HFFc6 (cell line): ENCODE data around the gene VEGFC. TPM values are rescaled to one million over a fixed set of nuclear protein-coding genes. Genes with fewer than 3 reads are reported as not detected.
A peak's percentile ranks its signal among the peaks of the same experiment; 100 is the strongest.

Experiments
- DNase-seq: peaks from one replicate; pipeline ENCODE4 v3.0.0-alpha.2; 2018
- H3K27ac Mint-ChIP-seq: 2 replicates; pipeline ENCODE4 v1.8.0; 2020; ENCODE audit warnings: mild to moderate bottlenecking, mixed read lengths
- H3K27me3 Mint-ChIP-seq: 2 replicates; pipeline ENCODE4 v1.8.0; 2021; ENCODE audit warnings: mild to moderate bottlenecking, moderate library complexity, mixed read lengths; ENCODE audit not compliant: insufficient read depth
- H3K36me3 Mint-ChIP-seq: 2 replicates; pipeline ENCODE4 v1.8.0; 2021; ENCODE audit warnings: low read depth, mixed read lengths
- H3K4me1 Mint-ChIP-seq: 2 replicates; pipeline ENCODE4 v1.8.0; 2020; ENCODE audit warnings: low read depth, mixed read lengths
- H3K4me3 Mint-ChIP-seq: 2 replicates; pipeline ENCODE4 v1.8.0; 2020; ENCODE audit warnings: mild to moderate bottlenecking, moderate library complexity, mixed read lengths
- H3K9me3 Mint-ChIP-seq: 2 replicates; pipeline ENCODE4 v1.8.0; 2020; ENCODE audit warnings: mild to moderate bottlenecking, mixed read lengths
- CTCF ChIP-seq: fragments of 200-600 bp; sonication (generic); IDR thresholded peaks from 2 replicates; pipeline ENCODE4 v1.5.0; 2021; ENCODE audit warnings: antibody characterized with exemption, mild to moderate bottlenecking
- total RNA-seq, 6 experiments: library from RNA; stranded (reverse); fragmentation: NEBNext Ultra II Directional; extraction: Animal tissue kit (Norgen Biotek cat#: 25700); gene quantifications; 2 replicates in 1 of 6; 3 replicates in 5 of 6; pipeline ENCODE4 v1.2.3, GENCODE V29; 2021

Gene VEGFC
- total RNA-seq, 6 experiments from 2014 or later = 323 to 374 (median 351) TPM

GRCh38 chr4:176838601-176839433, 46.1 kb upstream of the VEGFC start:
- TF ChIP-seq CTCF = no peak
- 0 out of 2 replicates have a peak, but pooled peaks cover 3% of the 10 kb centered on the region for H3K27me3 Mint-ChIP-seq

GRCh38 chr4:176837169-176837895, 44.6 kb upstream of the VEGFC start:
- peaks cover 92% of the 10 kb centered on the region for H3K4me1 Mint-ChIP-seq
- 0 out of 2 replicates have a peak, but pooled peaks cover 3% of the 10 kb centered on the region for H3K27me3 Mint-ChIP-seq
- DNase-seq = no peak
- H3K36me3 Mint-ChIP-seq = no peaks in the 10 kb centered on the region
- peak overlapping the region; percentile 21; the same call in 1 of the 2 replicates for H3K4me3 Mint-ChIP-seq
- H3K27ac Mint-ChIP-seq = peak overlapping the region; percentile 77
- no peak for TF ChIP-seq CTCF
- H3K9me3 Mint-ChIP-seq = no peaks in the 10 kb centered on the region

More at GRCh38 chr4:176838601-176839433, 46.1 kb upstream of the VEGFC start:
- peaks cover 92% of the 10 kb centered on the region for H3K4me1 Mint-ChIP-seq
- peak; percentile 74 for DNase-seq
- peaks cover 4% of the 10 kb centered on the region; the same call in 1 of the 2 replicates for H3K36me3 Mint-ChIP-seq
- no peaks in the 10 kb centered on the region; the same call in 1 of the 2 replicates for H3K9me3 Mint-ChIP-seq
- H3K27ac Mint-ChIP-seq = peak overlapping the region; percentile 81
- H3K4me3 Mint-ChIP-seq = peak overlapping the region; percentile 73

GRCh38 chr4:176834531-176834930, 41.8 kb upstream of the VEGFC start:
- H3K36me3 Mint-ChIP-seq = no peaks in the 10 kb centered on the region
- H3K9me3 Mint-ChIP-seq = no peaks in the 10 kb centered on the region
- no peak overlapping the region for H3K27ac Mint-ChIP-seq
- DNase-seq = no peak
- no peak overlapping the region for H3K4me3 Mint-ChIP-seq
- peaks cover 79% of the 10 kb centered on the region for H3K4me1 Mint-ChIP-seq
- 0 out of 2 replicates have a peak, but pooled peaks cover 2% of the 10 kb centered on the region for H3K27me3 Mint-ChIP-seq
- no peak for TF ChIP-seq CTCF

- H3K27me3 Mint-ChIP-seq = no peaks in the 10 kb centered on the region; the same call in 1 of the 2 replicates
- peak overlapping the region; percentile 33; the same call in 1 of the 2 replicates for H3K27ac Mint-ChIP-seq
- DNase-seq = no peak
- TF ChIP-seq CTCF = no peak
- H3K4me3 Mint-ChIP-seq = peak overlapping the region; percentile 20; the same call in 1 of the 2 replicates
- 0 out of 2 replicates have a peak, but pooled peaks cover 3% of the 10 kb centered on the region for H3K36me3 Mint-ChIP-seq
- no peaks in the 10 kb centered on the region for H3K9me3 Mint-ChIP-seq
- peaks cover 73% of the 10 kb centered on the region for H3K4me1 Mint-ChIP-seq
These were observed 40.9 kb upstream of the VEGFC start for GRCh38 chr4:176833400-176834175.

GRCh38 chr4:176830971-176831370, 38.2 kb upstream of the VEGFC start:
- H3K9me3 Mint-ChIP-seq = no peaks in the 10 kb centered on the region
- no peaks in the 10 kb centered on the region; the same call in none of the 2 replicates for H3K27me3 Mint-ChIP-seq
- H3K4me3 Mint-ChIP-seq = no peak overlapping the region
- TF ChIP-seq CTCF = no peak
- DNase-seq = no peak
- H3K4me1 Mint-ChIP-seq = peaks cover 75% of the 10 kb centered on the region
- no peak overlapping the region for H3K27ac Mint-ChIP-seq
- peaks cover 12% of the 10 kb centered on the region; the same call in 1 of the 2 replicates for H3K36me3 Mint-ChIP-seq
